ENCODE results near the gene SCN1A.
A peak's percentile ranks its signal among the peaks of the same experiment; 100 is the strongest.
"Not testable (repeated sequence)": the region's sequence is repeated elsewhere in the genome, so short reads cannot be mapped to it uniquely, and the experiment has no call there.

The SCN1A gene

DNA sequence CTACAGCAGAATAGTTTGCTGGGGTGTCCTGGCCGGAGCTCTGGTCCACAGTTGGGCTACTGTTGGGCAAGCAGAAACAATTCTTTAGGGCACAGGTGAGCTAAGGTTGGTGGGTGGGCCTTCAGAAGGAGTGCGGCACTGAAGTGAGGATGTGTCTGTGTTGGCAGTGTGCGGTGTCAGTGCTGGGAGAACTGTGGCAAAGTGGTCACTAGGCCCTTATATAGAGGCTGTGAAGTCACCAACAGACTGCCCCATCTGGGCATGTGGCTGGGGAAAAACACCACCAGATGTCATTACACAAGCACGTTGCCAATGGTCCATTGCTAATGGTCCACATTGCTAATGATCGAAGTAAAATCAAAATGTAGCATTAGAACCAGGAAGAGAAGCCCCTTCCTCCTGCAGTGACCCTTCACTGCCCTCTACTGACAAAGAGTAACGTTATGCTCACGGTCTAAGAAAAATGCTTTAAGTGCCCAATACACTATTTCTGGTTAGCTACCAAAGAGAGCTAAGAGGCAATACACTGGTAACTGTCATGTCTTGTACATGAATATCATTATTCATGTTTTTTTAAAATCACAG lies 21.3 kb downstream of the SCN1A start:
- TF ChIP-seq, protein P1, sequence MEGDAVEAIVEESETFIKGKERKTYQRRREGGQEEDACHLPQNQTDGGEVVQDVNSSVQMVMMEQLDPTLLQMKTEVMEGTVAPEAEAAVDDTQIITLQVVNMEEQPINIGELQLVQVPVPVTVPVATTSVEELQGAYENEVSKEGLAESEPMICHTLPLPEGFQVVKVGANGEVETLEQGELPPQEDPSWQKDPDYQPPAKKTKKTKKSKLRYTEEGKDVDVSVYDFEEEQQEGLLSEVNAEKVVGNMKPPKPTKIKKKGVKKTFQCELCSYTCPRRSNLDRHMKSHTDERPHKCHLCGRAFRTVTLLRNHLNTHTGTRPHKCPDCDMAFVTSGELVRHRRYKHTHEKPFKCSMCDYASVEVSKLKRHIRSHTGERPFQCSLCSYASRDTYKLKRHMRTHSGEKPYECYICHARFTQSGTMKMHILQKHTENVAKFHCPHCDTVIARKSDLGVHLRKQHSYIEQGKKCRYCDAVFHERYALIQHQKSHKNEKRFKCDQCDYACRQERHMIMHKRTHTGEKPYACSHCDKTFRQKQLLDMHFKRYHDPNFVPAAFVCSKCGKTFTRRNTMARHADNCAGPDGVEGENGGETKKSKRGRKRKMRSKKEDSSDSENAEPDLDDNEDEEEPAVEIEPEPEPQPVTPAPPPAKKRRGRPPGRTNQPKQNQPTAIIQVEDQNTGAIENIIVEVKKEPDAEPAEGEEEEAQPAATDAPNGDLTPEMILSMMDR (IDR thresholded peaks at IDR 0.05; ENCODE audit: control insufficient read depth, extremely low read depth, insufficient read depth), result peak; percentile 64
- H3K4me3 ChIP-seq (ENCODE audit: low read depth, low read length), result no peak overlapping the region
- no peak for DNase-seq (ENCODE audit: low read depth)

DNA sequence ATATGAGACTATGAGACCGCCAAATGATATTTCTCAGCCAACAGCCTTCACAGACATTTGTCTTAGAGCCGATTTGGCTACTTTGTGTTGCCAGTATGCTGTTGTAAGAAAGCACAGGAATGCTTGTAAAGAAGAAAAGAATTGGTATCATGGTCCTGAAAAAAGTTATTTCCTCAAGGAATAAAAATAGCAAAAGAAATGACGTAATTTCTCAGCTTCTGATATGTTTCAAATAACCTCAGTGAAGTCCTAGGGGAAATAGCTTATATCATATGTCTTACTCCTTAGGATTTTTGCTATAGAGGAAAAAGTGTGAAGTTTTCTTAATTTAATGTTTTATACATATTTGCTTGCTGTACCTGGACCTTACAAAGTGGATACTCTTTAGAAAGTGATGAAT lies 23.0 kb downstream of the SCN1A start:
- H3K4me3 ChIP-seq (ENCODE audit: low read depth, low read length), result no peak overlapping the region
- TF ChIP-seq, protein P1 (IDR thresholded peaks at IDR 0.05; ENCODE audit: control insufficient read depth, extremely low read depth, insufficient read depth), result no peak
- DNase-seq (ENCODE audit: low read depth), result no peak

- TF ChIP-seq, protein P1 (IDR thresholded peaks at IDR 0.05; ENCODE audit: control insufficient read depth, extremely low read depth, insufficient read depth), result no peak
- no peak for DNase-seq (ENCODE audit: low read depth)
- H3K4me3 ChIP-seq (ENCODE audit: low read depth, low read length), result no peak overlapping the region
Measured at GRCh38 chr2:166104084-166104483, 23.7 kb downstream of the SCN1A start.

DNA sequence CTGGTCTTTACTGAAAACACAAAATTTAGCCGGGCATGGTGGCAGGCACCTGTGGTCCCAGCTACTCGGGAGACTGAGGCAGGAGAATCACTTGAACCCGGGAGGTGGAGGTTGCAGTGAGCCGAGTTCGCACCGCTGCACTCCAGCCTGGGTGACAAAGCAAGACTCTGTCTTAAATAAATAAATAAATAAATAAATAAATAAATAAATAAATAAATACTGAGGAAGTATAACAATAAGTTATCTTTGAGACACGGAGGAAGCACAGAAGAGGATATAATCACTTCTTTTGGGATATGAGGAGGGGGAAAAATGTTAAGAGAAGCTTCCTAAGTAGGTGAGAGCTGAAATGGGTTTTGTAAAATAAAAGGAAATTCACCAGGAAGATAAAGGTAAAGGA lies 24.5 kb downstream of the SCN1A start:
- H3K4me3 ChIP-seq (ENCODE audit: low read depth, low read length); DNase-seq (ENCODE audit: low read depth): not testable (repeated sequence)

GRCh38 chr2:166094325-166094724 lies 33.5 kb downstream of the SCN1A start:
- DNase-seq (ENCODE audit: low read depth), result no peak

GRCh38 chr2:166092889-166093288 lies 34.9 kb downstream of the SCN1A start:
- DNase-seq (ENCODE audit: low read depth), result no peak
- H3K4me3 ChIP-seq (ENCODE audit: low read depth, low read length), result no peak overlapping the region
- TF ChIP-seq, protein P1 (IDR thresholded peaks at IDR 0.05; ENCODE audit: control insufficient read depth, extremely low read depth, insufficient read depth), result no peak

More at GRCh38 chr2:166094325-166094724, 33.5 kb downstream of the SCN1A start:
- TF ChIP-seq, protein P1 (IDR thresholded peaks at IDR 0.05; ENCODE audit: control insufficient read depth, extremely low read depth, insufficient read depth), result no peak
- no peak overlapping the region for H3K4me3 ChIP-seq (ENCODE audit: low read depth, low read length)

DNA sequence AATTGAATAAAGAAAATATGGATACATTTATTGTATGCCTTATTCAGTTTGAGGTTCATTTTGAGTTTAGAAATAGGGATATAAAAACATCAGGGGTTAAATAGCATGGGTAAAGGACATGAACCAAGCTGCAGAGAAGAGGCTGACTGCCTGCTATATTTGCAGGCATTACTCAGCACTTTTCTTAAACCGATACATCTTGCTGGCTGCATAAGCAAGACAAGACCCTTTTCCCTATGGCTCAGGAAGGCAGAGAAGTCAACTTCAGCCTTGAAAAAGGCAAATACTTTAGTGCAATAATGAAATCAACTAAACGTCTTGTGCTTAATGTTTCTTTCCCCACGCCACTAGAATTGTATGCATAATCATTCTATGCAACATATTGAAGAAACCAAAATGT lies 36.4 kb downstream of the SCN1A start:
- TF ChIP-seq, protein P1 (IDR thresholded peaks at IDR 0.05; ENCODE audit: control insufficient read depth, extremely low read depth, insufficient read depth), result no peak
- DNase-seq (ENCODE audit: low read depth), result no peak
- H3K4me3 ChIP-seq (ENCODE audit: low read depth, low read length), result no peak overlapping the region

All from LNCaP clone FGC (cell line).